IPS-NIHi7 (cell line): Measurements from ENCODE around the gene SLC25A26.
"Not testable (repeated sequence)": the region's sequence is repeated elsewhere in the genome, so short reads cannot be mapped to it uniquely, and the experiment has no call there.

Source experiments
- DNase-seq: peaks from one replicate; pipeline ENCODE4 v3.0.0; 2012; ENCODE audit warnings: mixed read lengths; ENCODE audit errors: extremely low spot score

The SLC25A26 gene

GRCh38 chr3:66409771-66410754, 189.3 kb downstream of the SLC25A26 start:
- DNase-seq, result no peak

GRCh38 chr3:66410976-66411375, 190.2 kb downstream of the SLC25A26 start:
- no peak for DNase-seq

GRCh38 chr3:66411474-66411873, 190.7 kb downstream of the SLC25A26 start:
- DNase-seq, result no peak

- no peak for DNase-seq
Measured at GRCh38 chr3:66411961-66412887, 191.4 kb downstream of the SLC25A26 start.

- no peak for DNase-seq
Measured at GRCh38 chr3:66413151-66413751, 192.4 kb downstream of the SLC25A26 start.

GRCh38 chr3:66414846-66415245, 194.0 kb downstream of the SLC25A26 start:
- no peak for DNase-seq

GRCh38 chr3:66415867-66416428, 195.1 kb downstream of the SLC25A26 start:
- DNase-seq, result no peak

- no peak for DNase-seq
Measured at GRCh38 chr3:66416556-66417304, 195.9 kb downstream of the SLC25A26 start.

GRCh38 chr3:66418475-66418931, 197.7 kb downstream of the SLC25A26 start:
- no peak for DNase-seq

GRCh38 chr3:66419036-66419435, 198.2 kb downstream of the SLC25A26 start:
- DNase-seq, result no peak

GRCh38 chr3:66421144-66421543, 200.3 kb downstream of the SLC25A26 start:
- not testable (repeated sequence) for DNase-seq

- not testable (repeated sequence) for DNase-seq
Measured at GRCh38 chr3:66421893-66422292, 201.1 kb downstream of the SLC25A26 start.

- DNase-seq, result no peak
Measured at GRCh38 chr3:66423791-66424190, 203.0 kb downstream of the SLC25A26 start.

GRCh38 chr3:66425032-66425431, 204.2 kb downstream of the SLC25A26 start:
- no peak for DNase-seq

GRCh38 chr3:66425576-66426114, 204.8 kb downstream of the SLC25A26 start:
- DNase-seq, result no peak

- DNase-seq, result no peak
Measured at GRCh38 chr3:66426135-66426534, 205.3 kb downstream of the SLC25A26 start.

GRCh38 chr3:66427352-66427751, 206.6 kb downstream of the SLC25A26 start:
- DNase-seq, result no peak

- DNase-seq, result no peak
Measured at GRCh38 chr3:66427951-66428474, 207.2 kb downstream of the SLC25A26 start.
